SK-N-MC (cell line): ENCODE measurements around the gene PPM1L.

ENCODE experiments used
- EZH2 ChIP-seq: fragments of 200-600 bp; sonication (generic); IDR thresholded peaks from one replicate; pipeline ENCODE4 v1.6.1; 2017; ENCODE audit warnings: antibody characterized with exemption
- FOXP2 ChIP-seq: optimal IDR thresholded peaks from 2 replicates; pipeline ENCODE3; 2011; ENCODE audit warnings: mild to moderate bottlenecking, moderate library complexity; ENCODE audit not compliant: insufficient read depth; ENCODE audit errors: extremely low read length, control extremely low read depth
- POLR2AphosphoS5 ChIP-seq: IDR thresholded peaks from 2 replicates; pipeline ENCODE4 v1.6.1; 2012; ENCODE audit warnings: mild to moderate bottlenecking, low read depth, low read length, borderline replicate concordance

DNA sequence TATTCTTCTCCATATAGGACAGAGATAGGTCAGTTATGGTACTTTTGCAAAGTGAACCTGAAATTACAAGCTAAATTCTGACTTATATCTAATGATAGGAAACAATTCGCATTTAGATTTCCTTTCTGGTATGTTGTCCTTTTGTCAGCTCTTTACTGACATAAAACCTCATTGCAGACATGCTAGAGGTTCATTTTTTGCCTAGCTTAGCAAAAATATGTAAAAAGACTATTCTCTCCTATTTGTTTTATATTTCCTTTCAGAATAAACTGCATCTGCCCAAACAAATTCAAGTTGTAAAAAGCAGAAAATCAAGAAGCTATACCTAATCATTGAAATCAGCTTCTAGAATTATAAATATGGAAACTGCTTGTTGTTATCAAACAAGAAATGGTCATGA is 168.7 kb downstream of the PPM1L start:
- no peak for TF ChIP-seq EZH2
- TF ChIP-seq POLR2AphosphoS5 = no peak
- no peak for TF ChIP-seq FOXP2
